Stimulated activated CD8-positive, alpha-beta memory T cell treated with anti-CD3 and anti-CD28 coated beads, Interleukin-2, amount 100 ng/mL, for 48 hours (primary cell): ENCODE results near the gene CNOT1.
"Not testable (repeated sequence)": the region's sequence is repeated elsewhere in the genome, so short reads cannot be mapped to it uniquely, and the experiment has no call there.

Experiments
- DNase-seq, 2 donors: peaks; one replicate each; pipeline ENCODE4 v3.0.0-alpha.2; 2020; ENCODE audit warnings: low read depth in 2 of 2

Gene CNOT1

GRCh38 chr16:58582133-58582532 lies 47.5 kb downstream of the CNOT1 start:
- DNase-seq: no peak

- no peak for DNase-seq
Measured at GRCh38 chr16:58579587-58579986, 50.0 kb downstream of the CNOT1 start.

GRCh38 chr16:58578642-58579041 lies 51.0 kb downstream of the CNOT1 start:
- no peak for DNase-seq

DNA sequence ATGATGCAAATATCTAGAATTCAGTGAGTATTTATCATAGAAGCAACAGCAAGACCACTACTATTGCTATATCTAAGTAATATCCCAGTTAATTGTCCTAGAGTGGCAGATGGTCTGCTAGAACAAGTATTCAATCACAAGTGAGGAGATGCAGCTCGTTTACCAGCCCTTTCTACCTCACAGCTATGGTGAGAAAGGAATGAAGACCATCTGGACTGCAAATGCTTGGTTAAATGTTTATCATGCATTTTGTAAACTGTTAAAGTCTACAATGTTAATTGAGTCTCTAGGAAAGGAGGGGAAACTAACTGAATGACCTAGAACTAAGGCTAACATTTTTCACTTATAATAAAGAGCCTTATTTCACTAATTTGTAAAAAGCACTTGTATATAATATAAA lies 52.5 kb downstream of the CNOT1 start:
- no peak for DNase-seq

DNA sequence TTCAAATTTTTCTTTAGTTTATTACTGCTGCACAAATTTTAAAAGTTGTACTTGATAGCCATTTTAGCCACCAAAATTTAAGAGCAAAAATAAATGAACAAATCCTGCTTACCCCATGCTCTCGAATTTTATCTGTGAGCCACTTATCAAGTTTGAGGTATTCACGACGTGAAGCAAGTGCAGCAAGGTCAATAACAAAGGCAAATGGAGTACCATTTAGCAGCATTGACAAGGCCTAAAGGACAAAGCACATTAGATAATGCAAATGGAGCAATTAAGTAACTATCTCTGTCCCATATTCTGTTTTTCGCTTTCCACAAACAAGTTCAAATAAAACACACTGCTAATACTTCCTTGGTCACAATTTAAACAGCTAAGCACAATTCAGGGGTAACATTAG lies 54.7 kb downstream of the CNOT1 start:
- DNase-seq: no peak

DNA sequence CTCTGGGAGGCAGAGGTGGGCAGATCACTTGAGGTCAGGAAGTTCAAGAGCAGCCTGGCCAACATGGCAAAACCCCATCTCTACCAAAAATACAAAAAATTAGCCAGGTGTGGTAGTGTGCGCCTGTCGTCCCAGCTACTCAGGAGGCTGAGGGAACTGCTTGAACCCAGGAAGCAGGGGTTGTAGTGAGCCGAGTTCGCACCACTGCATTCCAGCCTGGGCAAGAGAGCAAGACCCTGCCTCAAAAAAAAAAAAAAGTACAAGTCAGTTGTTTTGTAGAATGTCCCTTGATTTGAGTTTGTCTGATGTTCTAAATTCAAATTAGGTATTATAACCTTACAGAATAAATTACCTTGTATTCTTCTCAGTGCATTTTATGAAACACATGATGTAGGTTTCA lies 63.9 kb downstream of the CNOT1 start:
- not testable (repeated sequence) for DNase-seq

DNA sequence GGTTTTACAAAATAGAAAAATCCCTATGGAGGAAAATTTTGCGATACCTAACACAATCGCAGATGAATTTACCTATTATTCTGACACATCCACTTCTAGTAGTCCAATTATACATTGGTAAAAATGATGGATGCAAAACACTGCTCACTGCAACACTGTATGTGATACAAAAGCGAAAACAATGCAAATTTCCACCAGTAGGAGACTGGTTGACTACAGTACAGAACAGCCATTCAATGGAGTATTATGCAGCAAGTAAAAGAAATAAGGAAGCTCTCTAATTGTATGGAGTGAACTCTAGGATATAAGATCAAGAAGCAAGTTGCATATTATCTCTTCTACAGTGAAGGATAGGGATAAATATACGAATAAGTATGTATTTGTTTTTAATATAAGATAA lies 65.9 kb downstream of the CNOT1 start:
- DNase-seq: no peak

DNA sequence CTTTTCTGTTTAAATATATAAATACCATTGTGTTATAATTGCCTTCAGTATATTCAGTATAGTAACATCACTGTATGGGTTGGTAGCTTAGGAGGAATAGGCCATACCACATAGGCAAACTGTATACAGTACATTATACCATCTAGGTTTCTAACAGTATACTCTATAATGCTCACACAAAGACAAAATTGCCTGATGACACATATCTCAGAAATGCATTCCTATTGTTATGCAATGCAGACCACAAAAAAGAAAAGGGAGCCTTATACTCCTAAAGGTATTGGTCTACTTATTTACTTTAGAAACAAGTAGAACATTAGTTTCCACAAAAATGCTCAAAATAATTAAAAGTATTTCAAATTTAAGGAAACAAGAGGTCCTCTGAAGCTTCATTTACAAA lies 66.4 kb downstream of the CNOT1 start:
- no peak for DNase-seq

DNA sequence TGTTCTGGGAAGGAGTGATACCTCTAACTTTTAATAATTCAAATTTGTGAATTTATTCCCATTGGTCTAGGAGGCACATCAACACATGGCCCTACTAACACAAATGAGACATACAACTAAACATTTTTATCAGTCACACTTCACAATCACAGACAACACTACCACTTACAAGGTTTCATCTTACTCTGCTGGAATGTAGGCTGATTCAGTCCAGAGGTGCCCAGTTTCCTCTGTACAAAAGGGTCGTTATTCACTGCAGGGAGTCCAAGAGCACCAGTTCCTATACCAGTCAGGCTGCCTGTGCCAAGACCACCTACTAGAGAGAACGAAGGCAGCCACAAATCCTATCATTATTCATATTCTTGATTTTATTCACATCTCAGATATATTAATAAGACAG lies 72.9 kb downstream of the CNOT1 start:
- DNase-seq: no peak

DNA sequence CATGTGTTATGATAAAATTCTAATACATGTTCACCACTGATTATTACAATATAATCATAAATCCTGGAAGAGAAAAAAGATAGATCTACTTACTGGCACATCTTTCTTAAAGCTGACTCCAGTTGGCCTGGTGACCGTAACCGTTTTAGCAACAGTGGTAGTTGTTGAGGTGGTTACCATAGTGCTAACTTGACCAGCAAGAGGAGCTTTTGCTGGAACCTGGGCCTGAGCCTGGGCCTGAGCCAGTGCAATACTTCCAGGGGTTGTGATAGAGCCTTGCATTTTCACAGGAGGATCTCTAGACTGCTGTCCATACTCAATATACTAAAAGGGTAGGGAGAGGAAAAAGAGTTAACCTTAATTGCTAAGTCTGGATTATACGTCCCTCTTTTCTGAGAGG lies 78.1 kb downstream of the CNOT1 start:
- DNase-seq: no peak

GRCh38 chr16:58548378-58548777 lies 81.2 kb downstream of the CNOT1 start:
- DNase-seq: no peak

DNA sequence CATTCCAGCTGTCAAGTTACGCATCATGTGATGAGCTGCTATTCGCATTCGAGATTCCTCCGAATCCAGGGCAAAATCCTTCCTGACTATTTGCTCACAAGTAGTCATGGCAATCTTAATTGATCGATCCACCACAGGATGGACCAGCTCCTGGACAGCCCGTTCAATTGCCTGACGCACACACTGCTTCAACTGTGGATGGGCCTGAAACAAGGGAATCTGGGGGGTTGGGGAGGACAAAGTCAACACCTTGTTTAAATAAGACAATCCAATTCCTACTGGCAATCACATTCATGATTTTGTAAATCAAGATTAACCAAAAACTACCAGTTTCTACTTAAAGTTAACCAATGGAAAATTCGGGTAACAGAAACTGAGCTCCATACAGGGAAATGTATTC lies 85.9 kb downstream of the CNOT1 start:
- DNase-seq: no peak

DNA sequence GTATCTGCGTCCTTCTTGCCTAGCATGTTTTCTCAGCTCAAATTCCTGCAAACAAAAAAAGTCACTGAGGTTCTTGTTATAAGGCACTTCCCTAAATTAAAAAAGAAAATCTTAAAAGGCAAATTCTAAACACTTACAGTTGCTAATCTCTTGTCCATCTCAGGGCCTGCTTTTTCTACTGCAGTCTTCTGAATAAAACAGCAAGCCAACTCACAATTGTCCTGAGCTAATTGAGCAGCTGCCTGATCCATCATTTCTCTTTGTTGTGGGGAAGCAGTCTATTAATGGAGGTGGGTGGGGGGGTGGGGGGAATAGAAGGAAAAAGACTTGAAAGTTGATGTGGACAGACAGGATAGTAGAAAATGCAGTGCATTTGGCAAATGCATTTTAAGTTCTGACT lies 87.3 kb downstream of the CNOT1 start:
- DNase-seq: no peak

DNA sequence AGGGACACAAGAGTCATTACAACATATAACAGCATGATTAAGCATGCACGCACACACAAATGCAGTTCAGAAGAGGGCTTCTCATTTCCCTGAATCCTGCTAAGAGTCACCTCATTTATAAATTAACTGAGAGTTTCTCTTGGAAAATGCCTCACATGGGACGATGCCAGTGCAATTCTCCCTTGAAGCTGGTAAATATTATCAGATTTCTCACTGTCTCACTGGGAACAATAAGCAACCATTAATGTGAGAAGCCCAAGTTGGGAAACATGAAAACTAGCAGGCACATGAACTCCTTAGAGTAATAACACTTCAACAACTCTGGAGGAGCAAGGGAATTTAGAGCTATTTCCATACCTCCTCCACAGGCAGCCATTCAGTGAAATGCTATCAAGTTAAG lies 87.9 kb downstream of the CNOT1 start:
- no peak for DNase-seq

- no peak for DNase-seq
Measured at GRCh38 chr16:58537124-58537906, 92.3 kb downstream of the CNOT1 start.

DNA sequence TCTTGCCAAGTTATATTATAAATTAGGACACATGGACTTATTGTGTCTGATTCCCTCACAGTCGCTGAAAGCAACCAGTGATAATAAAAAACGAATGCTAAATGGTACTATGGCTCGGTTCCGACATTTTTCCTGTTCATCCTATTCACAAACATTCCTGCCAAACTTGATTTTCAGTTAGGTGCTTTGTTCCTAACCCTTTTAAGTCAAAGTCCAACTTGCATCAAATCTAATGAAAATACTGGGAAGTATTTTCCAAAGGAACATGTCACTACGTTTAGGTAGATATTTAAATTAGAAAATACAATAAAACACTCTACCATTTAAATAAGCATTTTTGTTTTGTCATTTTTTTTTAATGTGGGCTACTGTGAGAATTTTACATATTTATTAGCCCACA lies 93.3 kb downstream of the CNOT1 start:
- DNase-seq: no peak

DNA sequence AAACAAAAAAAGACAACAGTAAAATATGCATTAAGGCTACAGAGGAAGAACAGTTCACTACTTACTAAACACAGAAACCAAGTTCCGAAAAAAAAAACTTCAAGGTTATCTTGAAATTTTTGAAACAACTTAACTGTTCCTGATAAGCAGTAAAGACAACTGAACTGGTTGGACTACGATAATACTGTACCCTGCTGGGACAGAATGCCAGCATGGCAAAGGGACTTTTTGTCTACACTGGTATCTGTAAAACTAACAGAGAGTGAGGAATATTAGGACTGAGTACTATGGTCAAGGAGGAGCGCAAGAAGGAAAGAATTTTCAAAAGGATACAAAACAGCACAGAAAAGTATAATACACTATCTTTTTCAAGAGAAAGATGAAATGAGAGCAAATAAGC lies 94.5 kb downstream of the CNOT1 start:
- no peak for DNase-seq

- no peak for DNase-seq
Measured at GRCh38 chr16:58533751-58534470, 95.7 kb downstream of the CNOT1 start.

- no peak for DNase-seq
Measured at GRCh38 chr16:58532414-58532813, 97.2 kb downstream of the CNOT1 start.

DNA sequence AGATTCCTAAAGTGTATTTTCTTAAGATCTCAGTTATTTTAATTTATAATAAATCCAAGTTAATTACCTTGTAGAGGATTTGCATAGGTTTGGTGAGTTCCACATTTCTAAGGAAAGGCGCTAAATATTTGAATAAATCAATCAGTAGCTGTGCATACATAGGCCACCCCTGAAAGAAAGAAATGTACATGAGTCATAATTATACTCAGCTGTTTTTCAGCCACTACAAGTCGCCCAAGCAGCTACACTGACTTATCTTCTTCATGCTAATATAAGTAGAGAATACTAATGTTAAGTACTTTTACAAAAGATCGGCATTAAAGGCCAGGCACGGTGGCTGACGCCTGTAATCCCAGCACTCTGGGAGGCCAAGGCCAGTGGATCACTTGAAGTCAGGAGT lies 99.4 kb downstream of the CNOT1 start:
- DNase-seq: no peak

DNA sequence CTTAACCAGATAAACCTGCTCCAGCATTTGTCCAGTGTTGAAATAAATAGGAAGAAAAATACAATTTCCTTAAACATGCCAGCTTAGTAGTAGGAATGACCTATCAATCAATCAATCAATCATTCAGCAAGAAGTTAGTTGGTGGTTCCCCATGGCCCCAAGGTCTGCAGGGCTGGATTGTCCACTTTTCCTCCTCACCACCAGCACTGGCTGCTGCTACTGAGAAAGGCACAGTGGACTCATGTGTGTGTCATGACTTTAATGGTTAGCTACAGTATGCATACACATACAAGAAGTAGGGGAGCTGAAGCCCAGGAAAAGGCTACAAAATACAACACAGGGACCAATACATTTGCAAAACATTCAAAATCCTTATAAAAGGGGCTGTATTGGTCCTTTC lies 109.9 kb downstream of the CNOT1 start:
- no peak for DNase-seq

DNA sequence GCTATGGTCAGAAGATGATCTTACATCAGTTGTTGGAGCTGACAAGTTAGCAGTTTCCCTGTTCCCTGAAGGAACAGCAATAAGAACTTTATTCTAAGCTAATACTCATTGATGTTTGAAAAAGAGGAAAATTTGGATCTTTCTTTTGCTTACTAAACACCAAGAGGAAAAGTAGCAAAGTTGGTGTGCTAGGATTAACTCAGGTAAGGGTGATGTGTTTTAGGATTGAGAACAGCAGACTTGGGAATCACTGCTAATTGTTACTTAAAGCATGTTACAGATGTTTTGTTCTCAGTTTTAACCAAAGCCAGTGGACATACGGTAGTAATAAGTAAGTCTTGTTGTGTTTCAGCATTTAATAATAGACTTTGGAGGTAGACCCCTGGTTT lies 110.7 kb downstream of the CNOT1 start:
- DNase-seq: no peak
